Measurements from ENCODE around the gene WDR44. TPM values are rescaled to one million over a fixed set of nuclear protein-coding genes. Genes with fewer than 3 reads are reported as not detected.

The WDR44 gene
- total RNA-seq, 1 experiment from 2014 or later: 22.3 TPM

- H3K9me3 ChIP-seq (ENCODE audit: control insufficient read depth, insufficient read depth, low read depth, low read length): no peaks in the 10 kb centered on the region
- no peak for DNase-seq (ENCODE audit: low read depth, low spot score)
- intact Hi-C loops (cut with micrococcal nuclease; ENCODE audit: unreplicated experiment): no loop called here
- no peaks in the 10 kb centered on the region for H3K27me3 ChIP-seq (ENCODE audit: control insufficient read depth, insufficient read depth, low read length)
- H3K27ac ChIP-seq (ENCODE audit: low read length): no peak overlapping the region
- TF ChIP-seq TCF7L2 (IDR thresholded peaks at IDR 0.05; ENCODE audit: low read depth, low read length) (no peak), POLR2AphosphoS5 (IDR thresholded peaks at IDR 0.05; ENCODE audit: low read depth, low read length) (no peak), SIN3A (IDR thresholded peaks at IDR 0.05; ENCODE audit: borderline replicate concordance, insufficient read depth, low read depth, low read length) (no peak)
- TF ChIP-seq, protein P1, sequence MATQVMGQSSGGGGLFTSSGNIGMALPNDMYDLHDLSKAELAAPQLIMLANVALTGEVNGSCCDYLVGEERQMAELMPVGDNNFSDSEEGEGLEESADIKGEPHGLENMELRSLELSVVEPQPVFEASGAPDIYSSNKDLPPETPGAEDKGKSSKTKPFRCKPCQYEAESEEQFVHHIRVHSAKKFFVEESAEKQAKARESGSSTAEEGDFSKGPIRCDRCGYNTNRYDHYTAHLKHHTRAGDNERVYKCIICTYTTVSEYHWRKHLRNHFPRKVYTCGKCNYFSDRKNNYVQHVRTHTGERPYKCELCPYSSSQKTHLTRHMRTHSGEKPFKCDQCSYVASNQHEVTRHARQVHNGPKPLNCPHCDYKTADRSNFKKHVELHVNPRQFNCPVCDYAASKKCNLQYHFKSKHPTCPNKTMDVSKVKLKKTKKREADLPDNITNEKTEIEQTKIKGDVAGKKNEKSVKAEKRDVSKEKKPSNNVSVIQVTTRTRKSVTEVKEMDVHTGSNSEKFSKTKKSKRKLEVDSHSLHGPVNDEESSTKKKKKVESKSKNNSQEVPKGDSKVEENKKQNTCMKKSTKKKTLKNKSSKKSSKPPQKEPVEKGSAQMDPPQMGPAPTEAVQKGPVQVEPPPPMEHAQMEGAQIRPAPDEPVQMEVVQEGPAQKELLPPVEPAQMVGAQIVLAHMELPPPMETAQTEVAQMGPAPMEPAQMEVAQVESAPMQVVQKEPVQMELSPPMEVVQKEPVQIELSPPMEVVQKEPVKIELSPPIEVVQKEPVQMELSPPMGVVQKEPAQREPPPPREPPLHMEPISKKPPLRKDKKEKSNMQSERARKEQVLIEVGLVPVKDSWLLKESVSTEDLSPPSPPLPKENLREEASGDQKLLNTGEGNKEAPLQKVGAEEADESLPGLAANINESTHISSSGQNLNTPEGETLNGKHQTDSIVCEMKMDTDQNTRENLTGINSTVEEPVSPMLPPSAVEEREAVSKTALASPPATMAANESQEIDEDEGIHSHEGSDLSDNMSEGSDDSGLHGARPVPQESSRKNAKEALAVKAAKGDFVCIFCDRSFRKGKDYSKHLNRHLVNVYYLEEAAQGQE (IDR thresholded peaks at IDR 0.05; ENCODE audit: insufficient read depth in 1 of 2, low read depth in 2 of 2, low read length in 1 of 2): no peak
- TF ChIP-seq, protein P2, sequence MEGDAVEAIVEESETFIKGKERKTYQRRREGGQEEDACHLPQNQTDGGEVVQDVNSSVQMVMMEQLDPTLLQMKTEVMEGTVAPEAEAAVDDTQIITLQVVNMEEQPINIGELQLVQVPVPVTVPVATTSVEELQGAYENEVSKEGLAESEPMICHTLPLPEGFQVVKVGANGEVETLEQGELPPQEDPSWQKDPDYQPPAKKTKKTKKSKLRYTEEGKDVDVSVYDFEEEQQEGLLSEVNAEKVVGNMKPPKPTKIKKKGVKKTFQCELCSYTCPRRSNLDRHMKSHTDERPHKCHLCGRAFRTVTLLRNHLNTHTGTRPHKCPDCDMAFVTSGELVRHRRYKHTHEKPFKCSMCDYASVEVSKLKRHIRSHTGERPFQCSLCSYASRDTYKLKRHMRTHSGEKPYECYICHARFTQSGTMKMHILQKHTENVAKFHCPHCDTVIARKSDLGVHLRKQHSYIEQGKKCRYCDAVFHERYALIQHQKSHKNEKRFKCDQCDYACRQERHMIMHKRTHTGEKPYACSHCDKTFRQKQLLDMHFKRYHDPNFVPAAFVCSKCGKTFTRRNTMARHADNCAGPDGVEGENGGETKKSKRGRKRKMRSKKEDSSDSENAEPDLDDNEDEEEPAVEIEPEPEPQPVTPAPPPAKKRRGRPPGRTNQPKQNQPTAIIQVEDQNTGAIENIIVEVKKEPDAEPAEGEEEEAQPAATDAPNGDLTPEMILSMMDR (IDR thresholded peaks at IDR 0.05): no peak
- in situ Hi-C loops (cut with HindIII; ENCODE audit: low pct_unique_long_range_greater_than_20kb, low sequenced_read_pairs): no loop called here
- ATAC-seq: peak; percentile 58
- H3K36me3 ChIP-seq (ENCODE audit: control insufficient read depth, insufficient read depth, low read length): no peaks in the 10 kb centered on the region
- CTCF ChIA-PET: no interaction called here
- no peak overlapping the region for H3K4me3 ChIP-seq (ENCODE audit: low read depth in 2 of 2, low read length in 2 of 2)
- H3K4me1 ChIP-seq (ENCODE audit: control insufficient read depth, insufficient read depth, low read length): peaks cover 18% of the 10 kb centered on the region
- POLR2A ChIA-PET: no interaction called here
- no TSS peak for BruUV-seq (replicated peaks)
Measured at GRCh38 chrX:118355225-118355920, 9.5 kb downstream of the WDR44 start.

DNA sequence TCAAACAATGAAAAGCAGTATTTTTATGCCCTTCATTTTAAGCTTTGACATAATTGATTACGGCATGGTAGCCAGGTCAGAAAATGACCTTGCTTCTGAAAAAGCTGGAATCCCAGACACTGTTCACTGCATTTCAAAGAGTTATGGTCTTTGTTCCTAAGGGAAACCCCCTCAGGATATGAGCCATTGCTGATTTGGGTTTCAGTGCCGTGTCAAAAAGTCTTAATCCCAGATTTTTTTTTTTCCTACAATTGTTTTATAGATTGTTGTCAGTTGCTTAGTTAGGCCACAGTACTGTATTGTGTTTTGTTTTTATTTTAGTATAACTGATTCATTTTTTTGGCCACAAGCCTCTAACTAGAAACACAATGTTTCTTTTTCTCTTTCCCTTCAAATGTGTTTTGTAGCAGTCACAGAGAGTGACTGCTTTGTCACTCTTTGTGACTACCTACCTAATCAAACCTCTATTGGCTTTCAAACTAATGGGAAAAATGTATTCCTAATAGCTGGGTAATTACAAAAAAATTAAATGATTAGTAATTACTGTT, 10.3 kb downstream of the WDR44 start:
- Histone ChIP-seq H3K27ac (ENCODE audit: low read length) (no peak overlapping the region), H3K27me3 (ENCODE audit: control insufficient read depth, insufficient read depth, low read length) (no peaks in the 10 kb centered on the region), H3K9me3 (ENCODE audit: control insufficient read depth, insufficient read depth, low read depth, low read length) (no peaks in the 10 kb centered on the region), H3K36me3 (ENCODE audit: control insufficient read depth, insufficient read depth, low read length) (no peaks in the 10 kb centered on the region), H3K4me1 (ENCODE audit: control insufficient read depth, insufficient read depth, low read length) (peaks cover 12% of the 10 kb centered on the region), H3K4me3 (ENCODE audit: low read depth in 2 of 2, low read length in 2 of 2) (no peak overlapping the region)
- ATAC-seq: no peak
- in situ Hi-C loops (cut with HindIII; ENCODE audit: low pct_unique_long_range_greater_than_20kb, low sequenced_read_pairs) (no loop called here), intact Hi-C loops (cut with micrococcal nuclease; ENCODE audit: unreplicated experiment) (no loop called here)
- no peak for DNase-seq (ENCODE audit: low read depth, low spot score)
- TF ChIP-seq, protein P2 (IDR thresholded peaks at IDR 0.05): no peak
- no peak for TF ChIP-seq SIN3A (IDR thresholded peaks at IDR 0.05; ENCODE audit: borderline replicate concordance, insufficient read depth, low read depth, low read length)
- no peak for TF ChIP-seq TCF7L2 (IDR thresholded peaks at IDR 0.05; ENCODE audit: low read depth, low read length)
- no peak for TF ChIP-seq POLR2AphosphoS5 (IDR thresholded peaks at IDR 0.05; ENCODE audit: low read depth, low read length)
- TF ChIP-seq, protein P1 (IDR thresholded peaks at IDR 0.05; ENCODE audit: insufficient read depth in 1 of 2, low read depth in 2 of 2, low read length in 1 of 2): no peak
- ChIA-PET CTCF (no interaction called here), POLR2A (no interaction called here)
- BruUV-seq (replicated peaks): no TSS peak
